ENCODE measurements around the gene SPATA31C1.

The SPATA31C1 gene

GRCh38 chr9:87973122-87973521 is 55.4 kb downstream of the SPATA31C1 start:
- peak overlapping the region; percentile 85 for H3K4me3 ChIP-seq (ENCODE audit: low read length)
- H3K27ac ChIP-seq (ENCODE audit: low read length): no peak overlapping the region
- no peaks in the 10 kb centered on the region for H3K4me1 ChIP-seq (ENCODE audit: control insufficient read depth, low read depth, low read length)
- no peaks in the 10 kb centered on the region for H3K9me3 ChIP-seq (ENCODE audit: control insufficient read depth, low read depth, low read length)
- H3K9ac ChIP-seq (ENCODE audit: low read length): no peak overlapping the region
- H3K27me3 ChIP-seq (ENCODE audit: control insufficient read depth, insufficient read depth, low read length): peaks cover 10% of the 10 kb centered on the region
- no peaks in the 10 kb centered on the region for H3K36me3 ChIP-seq (ENCODE audit: control insufficient read depth, low read depth, low read length)

Data from iPS-18a (cell line).